SK-MEL-5 (cell line): ENCODE measurements around the gene SLC22A6. TPM values are rescaled to one million over a fixed set of nuclear protein-coding genes. Genes with fewer than 3 reads are reported as not detected.

Source experiments
- DNase-seq: peaks from one replicate; pipeline ENCODE4 v3.0.0-alpha.2; 2016; ENCODE audit warnings: low read depth, low spot score
- in situ Hi-C: cut with HindIII; loops from 2 replicates; pipeline ENCODE4 v1.10.0; 2016; ENCODE audit warnings: low sequenced_read_pairs, high pct_unique_total_duplicates, low pct_unique_long_range_greater_than_20kb
- polyA plus RNA-seq, 2 experiments: library from polyadenylated mRNA; depleted of rRNA; stranded (reverse); fragments of >200 nt; gene quantifications; 2 replicates each; pipeline ENCODE4 v1.2.3, GENCODE V29; 2015
- total RNA-seq: library from RNA; depleted of rRNA; stranded (reverse); fragments of >200 nt; shearing (Covaris generic); gene quantifications from 2 replicates; pipeline ENCODE4 v1.2.3, GENCODE V29; 2014; rRNA removed

The SLC22A6 gene, protein sequence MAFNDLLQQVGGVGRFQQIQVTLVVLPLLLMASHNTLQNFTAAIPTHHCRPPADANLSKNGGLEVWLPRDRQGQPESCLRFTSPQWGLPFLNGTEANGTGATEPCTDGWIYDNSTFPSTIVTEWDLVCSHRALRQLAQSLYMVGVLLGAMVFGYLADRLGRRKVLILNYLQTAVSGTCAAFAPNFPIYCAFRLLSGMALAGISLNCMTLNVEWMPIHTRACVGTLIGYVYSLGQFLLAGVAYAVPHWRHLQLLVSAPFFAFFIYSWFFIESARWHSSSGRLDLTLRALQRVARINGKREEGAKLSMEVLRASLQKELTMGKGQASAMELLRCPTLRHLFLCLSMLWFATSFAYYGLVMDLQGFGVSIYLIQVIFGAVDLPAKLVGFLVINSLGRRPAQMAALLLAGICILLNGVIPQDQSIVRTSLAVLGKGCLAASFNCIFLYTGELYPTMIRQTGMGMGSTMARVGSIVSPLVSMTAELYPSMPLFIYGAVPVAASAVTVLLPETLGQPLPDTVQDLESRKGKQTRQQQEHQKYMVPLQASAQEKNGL
- not detected in 2 replicates for total RNA-seq
- polyA plus RNA-seq (2015; cell fraction: cytosol; rRNA removed): not detected in 2 replicates
- not detected in 2 replicates for polyA plus RNA-seq (2015; cell fraction: nucleus; rRNA removed)

DNA sequence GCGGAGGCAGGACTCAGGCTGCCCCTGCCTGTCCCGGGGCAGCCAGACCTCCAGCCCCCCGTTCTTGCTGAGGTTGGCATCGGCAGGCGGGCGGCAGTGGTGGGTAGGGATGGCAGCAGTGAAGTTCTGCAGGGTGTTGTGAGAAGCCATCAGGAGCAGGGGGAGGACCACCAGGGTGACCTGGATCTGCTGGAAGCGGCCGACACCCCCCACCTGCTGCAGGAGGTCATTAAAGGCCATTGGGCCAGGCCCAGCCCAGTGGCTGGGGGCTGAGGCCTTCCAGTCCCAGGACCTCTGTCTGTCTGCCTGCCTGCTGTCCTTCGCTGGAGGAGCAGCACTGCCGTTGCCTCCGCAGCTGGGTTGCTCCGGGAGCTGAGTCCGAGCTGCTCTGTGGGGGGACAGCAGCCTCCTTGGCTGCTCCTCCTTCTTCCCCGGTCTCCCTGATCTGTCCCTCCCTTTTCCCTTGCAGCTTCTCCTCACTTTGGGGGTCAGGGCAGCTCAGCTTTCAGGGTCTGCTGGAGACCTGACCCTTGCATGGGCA lies at the start of gene SLC22A6:
SLC22A6 (minus strand) TSS at position 517 of the 541 bp plus-strand sequence; CDS start at position 240, 277 bp downstream.
- in situ Hi-C loops: no loop called here
- DNase-seq: no peak

DNA sequence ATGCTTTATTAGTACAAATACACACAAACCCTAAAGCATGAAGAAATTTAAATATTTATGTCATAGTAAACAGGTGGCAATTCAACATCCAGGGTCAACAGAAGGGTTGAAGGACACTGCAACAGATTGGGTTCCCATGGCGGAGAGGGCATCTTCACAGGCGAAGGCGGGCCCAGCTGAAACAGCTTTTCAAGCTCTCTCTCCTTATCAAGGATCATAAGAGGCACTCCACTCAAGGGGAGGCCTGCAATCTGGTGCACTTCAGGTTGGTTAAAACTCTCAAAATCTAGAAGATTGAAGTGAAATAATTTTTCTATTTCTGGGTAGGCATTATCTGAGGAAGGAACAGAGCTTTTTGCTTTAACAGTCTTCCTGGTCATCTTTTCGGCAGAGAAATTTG lies 47.7 kb upstream of the SLC22A6 start:
- in situ Hi-C loops: no loop called here
- no peak for DNase-seq

DNA sequence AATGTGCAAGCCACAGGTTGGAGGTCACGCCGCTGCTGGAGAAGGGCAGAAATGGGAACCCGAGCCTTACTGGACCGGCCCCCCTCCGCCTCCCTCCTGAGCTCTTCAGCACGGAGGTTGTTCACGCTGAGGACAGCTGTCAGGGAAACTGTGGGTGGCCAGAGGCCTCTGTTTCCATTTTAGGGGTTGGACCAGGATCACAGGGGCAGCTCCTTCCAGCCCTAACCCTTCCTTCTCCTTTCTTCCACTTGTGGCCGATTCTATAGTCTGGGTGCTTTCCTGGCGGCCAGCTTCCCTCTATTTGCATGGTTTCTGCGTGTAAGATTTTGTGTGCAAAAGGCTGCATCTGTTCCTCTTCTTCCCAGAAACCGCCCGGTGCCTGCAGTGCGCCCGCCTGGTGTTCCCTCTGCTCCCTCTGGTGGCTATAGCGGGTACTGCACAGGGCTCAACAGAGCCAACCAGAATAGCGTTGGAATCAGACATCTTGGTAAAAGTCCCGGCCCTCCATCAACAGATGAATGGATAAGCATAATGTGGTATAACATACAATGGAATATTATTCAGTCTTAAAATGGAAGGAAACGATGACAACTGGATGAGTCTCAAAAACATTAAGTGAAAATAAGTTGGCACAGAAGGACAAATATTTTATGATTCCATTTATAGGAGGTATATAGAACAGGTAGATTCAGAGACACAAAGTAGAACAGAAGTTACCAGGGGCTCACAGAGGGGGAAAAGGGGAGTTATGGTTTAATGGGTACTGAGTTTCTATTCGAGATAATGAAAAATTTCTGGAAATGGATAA lies 39.3 kb upstream of the SLC22A6 start:
- DNase-seq: peak; percentile 74
- in situ Hi-C loops: no loop called here

DNA sequence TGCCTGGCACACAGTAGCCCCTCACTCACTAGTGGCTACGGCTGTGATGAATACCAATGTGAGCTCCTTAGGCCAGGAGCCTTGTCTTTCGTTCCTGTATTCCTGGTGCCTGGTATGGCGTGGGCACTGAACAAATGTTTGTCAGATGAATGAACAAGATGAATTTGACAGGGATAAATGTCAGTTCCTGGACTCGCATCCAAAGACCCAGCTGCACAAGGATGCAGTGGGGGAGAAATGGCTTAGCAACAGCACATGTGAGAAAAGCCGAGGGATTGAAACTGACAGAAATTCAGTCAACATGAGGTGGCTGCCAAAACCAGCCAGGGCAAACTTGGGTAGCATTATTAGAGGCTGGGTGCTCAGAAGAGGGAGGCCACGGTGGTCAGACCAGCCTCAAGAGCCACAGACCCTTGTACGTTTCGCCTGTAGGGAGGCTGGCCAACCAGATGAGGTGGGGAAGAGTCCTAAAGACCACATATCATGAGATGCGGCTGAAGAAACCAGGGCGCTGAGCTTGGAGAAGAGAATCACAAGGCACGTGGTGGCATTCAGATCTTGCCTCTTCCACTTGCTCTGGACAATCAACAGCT lies 38.6 kb upstream of the SLC22A6 start:
- in situ Hi-C loops: no loop called here
- no peak for DNase-seq

DNA sequence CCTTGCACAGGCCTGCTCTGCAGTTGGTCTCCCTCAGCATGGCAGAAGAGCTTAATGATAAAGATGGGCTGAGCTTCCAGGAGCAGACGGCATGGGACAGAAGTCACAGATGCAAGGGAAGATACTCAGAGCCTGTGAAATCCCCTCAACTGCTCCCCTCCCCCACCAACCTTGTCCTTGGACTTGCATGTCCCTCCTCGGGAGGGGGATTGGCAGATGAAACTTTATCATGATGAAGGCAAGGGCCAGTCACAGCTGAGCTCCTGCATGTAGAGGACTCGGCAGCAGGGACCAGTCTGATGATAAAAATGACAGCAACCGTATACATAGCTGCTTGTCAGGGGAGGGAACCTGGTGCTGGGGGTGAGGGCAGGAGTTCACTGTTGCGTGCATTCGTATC lies 37.7 kb upstream of the SLC22A6 start:
- DNase-seq: no peak
- in situ Hi-C loops: no loop called here

DNA sequence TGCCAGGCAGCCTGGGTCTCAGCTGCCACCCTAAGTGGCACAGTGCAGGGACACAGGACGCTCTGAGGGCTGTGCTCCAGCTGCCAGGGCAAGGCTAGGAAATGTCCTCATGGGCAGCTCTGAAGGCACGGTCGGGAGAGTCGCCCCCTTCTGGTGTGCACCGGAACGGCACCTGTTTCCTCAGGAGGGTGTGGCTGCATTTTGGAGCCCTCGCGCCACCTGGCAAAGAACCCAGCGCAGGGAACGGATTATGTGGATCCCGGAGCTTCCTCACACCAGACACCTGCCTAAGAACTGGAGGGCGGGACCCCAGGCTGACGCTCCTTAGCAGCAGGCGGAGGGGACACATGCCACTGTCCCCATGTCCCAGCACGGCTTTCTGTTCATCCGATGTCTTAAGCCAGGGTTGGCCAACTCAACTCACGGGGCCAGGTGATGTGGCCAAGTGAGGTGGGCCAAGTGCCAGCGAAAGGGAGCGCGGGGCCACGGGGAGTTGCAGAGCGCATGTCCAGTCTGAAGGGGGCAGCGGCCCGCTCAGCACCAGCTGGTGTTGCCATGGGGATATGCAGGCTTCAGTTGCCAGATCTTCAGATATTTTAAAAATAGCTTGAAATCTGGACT lies 36.0 kb upstream of the SLC22A6 start:
- in situ Hi-C loops: no loop called here
- DNase-seq: peak; percentile 41

DNA sequence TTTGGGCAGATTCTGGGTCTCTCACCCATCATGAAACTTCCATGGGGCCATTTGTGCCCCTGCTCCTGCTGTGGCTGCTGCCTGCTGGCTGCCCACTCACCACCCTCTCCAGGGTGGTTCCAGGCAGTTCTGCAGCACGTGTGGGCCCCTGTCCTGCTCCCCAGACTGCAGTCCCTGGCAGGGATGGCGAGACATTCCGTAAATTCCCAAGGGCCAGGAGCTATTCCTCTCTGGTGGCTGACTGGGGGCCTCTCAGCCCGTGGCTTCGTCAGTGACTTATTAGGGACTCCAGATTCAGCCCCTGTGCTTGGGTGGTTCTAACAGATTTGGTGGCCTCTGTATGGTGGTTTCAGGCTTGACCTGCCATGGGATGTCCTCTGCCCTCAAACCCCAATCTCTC lies 34.7 kb upstream of the SLC22A6 start:
- no peak for DNase-seq
- in situ Hi-C loops: no loop called here

DNA sequence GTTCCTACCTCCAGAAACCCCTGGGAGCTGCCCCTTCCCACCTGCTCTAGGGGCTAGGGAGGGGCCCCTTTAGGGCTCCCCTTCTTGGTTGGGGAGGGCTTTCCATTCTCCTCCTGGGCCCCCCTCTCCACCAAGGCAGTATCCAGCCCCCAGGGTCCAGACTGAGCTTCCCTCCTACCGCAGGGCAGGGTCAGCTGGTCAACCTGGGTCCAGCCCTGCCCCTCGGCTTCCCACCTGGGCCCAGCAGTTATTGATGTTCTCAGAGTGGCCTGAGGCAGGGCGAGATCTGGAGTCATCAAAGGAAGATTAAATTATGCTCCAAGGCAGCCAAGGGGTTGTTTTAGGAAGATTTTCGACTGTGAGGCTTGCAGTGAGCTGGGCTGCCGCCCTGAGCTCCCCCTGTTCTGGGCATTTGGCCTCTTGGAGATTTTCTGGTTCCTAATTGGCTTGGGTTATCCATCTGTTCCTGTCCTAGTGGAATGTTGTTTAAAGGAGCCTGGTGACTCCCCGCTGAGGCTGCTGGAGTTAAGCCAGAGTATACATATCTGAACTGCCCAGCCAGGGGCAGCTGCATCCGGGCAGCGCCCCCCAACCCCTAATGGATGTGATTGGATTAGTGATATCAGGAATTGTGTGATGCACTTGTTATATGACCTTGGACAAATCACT lies 32.7 kb upstream of the SLC22A6 start:
- DNase-seq: no peak
- in situ Hi-C loops: no loop called here

DNA sequence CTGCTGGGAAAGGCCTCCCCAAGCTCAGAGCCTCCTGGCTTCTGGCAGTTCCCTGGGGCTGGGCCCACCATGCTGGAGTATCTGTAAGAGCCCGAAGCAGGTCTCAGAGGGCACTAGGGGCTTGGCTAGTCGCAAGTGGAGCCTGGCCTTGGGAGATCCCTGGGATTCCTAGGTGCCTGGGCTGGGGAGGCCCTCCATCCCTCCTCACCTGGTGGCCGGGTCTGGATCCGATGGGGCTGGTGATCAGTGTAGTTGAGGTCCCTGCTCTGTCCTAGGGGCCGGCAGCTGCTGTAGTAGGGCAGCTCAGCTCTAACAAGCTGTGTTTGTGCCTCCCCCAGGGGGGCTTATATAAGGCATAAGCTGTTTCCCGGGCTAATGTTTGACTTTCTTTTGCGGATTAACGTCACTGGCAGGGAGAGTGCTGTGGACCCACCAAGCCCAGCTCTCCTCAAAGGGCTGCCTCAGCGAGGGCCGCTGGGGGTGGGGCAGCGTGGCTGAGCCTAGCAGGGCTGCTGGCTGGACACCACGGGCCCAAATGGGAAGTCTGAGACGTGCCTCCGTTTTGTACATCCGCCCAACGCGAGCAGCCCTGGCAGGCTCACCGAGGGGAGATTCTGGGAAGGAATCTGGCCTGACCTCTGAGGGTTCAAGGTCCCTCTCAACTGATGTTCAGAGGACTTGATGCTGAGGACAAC lies 30.9 kb upstream of the SLC22A6 start, which contains the start of gene SLC22A8:
SLC22A8 (minus strand) TSS at position 321 of the 695 bp plus-strand sequence. CDS start 883 bp downstream, outside the sequence.
- in situ Hi-C loops: no loop called here
- DNase-seq: no peak

DNA sequence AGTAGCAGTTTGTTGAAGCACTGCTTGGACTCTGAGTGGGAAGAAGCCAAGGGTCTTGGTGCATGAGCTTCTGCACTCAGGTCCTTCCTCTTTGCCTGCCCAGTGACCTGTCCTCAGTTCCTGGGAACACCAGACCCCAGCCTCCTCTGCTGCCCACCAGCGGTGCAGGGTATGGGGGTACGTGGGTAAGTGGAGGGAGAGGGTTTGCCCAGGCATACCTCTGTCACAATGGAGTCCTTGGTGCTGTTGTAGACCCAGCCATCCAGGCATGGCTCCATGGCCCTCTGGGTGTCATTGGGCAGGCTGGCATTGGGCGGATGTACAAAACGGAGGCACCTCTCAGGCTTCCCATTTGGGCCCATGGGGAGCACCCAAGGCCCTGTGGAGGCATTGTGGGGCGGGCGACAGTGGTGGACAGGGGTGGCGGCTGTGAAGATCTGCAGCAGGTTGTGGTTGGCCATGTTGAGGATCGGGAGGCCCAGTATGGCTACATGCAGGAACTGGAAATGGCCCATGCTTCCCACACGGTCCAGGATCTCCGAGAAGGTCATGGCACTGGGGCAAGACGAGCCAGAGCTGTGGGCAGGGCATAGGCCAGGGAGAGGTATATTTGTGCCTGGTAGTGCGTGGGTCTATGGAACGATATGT lies 29.8 kb upstream of the SLC22A6 start:
- in situ Hi-C loops: no loop called here
- DNase-seq: no peak

DNA sequence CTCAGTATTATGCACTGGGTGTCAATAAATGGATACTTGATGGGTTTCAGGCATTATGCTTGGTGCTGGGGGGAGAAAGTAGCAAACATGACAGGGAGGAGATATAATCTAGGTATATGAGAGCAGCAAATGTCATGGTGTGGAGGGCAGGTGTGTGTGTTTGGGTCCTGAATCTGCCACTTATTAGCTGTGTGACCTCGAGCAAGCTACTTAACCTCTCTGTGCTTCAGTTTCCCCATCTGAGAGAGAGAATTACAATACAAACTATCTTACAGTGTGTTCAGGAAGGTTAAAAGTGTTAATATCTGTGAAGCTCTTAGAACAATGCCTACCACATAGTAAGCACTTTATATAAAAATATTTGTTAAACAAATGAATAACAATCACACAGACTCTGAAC lies 28.1 kb upstream of the SLC22A6 start:
- DNase-seq: no peak
- in situ Hi-C loops: no loop called here

DNA sequence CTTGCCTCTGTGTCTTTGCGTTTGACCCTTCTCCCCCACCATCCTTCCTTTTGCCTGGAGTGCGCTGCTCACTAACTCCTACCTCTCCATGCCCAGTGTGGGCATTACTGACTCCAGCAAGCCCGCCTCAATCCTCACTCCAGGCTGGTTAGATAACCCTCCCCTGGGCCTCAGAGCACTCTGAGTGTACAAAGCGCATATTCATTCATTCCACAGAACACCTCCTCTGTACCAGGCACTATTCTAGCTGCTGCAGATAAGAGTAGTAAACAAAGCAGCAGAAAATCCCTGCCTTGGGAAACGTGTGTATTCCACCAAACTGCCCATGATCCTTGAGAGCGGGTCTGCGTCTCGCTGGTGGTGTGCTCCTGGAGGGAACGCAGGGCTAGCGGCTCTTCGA lies 27.7 kb upstream of the SLC22A6 start:
- DNase-seq: peak; percentile 2
- in situ Hi-C loops: no loop called here

DNA sequence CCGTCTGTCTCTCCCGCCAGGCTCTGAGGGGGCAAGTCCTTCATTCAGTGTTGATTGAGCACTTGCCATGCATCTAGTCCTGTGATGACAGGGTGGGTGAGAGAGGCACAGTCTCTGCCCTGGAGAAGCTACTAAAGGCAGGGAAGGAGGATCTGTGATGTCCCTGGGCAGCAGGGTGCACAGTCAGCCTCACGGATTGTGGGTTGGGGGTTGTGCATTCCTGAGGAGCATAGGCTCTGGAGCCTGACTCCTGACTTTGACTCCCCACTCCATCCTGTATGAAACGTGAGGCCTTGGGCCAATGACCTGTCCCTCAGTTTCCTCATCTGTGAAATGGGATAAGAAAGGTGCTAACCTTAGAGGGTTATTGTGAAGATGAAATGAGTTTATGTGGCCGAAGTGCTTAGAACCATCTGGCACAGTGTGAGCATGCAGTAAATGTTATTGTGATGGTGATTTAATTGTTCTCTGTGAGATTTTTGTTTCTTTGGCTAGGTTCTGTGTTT lies 26.2 kb upstream of the SLC22A6 start:
- in situ Hi-C loops: no loop called here
- no peak for DNase-seq

DNA sequence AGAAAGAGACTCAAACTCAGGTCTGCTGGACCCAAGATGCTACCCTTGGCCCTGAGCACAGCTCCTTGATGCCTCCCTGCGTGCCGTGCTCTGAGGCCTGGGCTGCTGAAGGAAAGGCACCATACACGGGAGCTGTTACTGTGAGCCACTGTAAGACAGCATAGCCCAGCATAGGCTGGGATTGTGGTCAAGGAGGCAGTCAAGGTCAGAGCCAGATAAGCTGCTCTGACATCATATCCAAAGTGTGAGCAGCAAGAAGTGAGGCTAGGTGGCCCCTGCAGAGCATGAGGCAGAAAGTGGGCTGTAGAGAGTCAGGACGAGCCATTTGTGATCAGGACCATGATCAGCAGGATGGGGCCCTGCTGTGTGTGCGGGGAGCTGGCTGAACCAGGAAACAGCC lies 23.2 kb upstream of the SLC22A6 start:
- no peak for DNase-seq
- in situ Hi-C loops: no loop called here

DNA sequence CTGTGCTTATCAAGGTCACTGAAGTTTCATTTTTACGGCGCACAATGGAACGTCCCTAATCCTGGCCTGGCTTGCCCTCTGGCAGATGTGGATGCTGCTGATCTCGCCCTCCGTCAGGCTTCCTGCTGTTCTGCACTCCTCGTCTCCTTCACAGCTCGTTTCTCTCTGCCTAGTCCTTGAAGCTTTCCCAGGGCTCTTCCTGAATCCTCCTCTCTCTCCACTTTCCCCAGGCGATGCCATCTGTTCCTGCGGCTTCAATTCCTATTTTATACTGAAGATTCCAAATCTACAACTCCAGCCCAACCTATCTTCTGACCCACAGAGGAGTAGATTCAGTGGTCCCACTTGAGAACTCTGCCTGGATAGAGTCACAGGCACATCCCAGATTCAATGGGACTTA lies 16.7 kb upstream of the SLC22A6 start:
- DNase-seq: no peak
- in situ Hi-C loops: no loop called here

DNA sequence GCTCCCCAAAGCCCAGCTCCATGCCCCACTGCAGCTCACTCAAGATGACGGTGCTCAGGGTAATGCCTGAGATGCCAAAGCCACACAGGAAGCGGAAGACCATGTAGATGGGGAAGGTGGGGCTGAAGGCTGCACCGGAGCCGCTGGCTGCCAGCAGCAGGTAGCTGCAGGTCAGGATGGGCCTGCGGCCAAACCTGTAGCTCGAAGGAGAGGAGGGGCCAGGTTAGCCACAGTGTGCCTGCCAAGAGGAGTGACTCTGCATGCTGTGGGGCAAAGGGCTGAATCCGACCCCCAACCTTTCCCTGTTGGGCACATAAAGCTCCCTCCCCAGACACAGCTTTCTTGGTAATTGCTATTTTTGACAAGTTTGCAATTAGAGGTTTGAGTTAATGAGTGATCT lies 14.9 kb upstream of the SLC22A6 start:
- DNase-seq: no peak
- in situ Hi-C loops: no loop called here
